DMS114 treated with DMSO at 0.1 percent for 48 hours (cell line): Measurements from ENCODE around the gene TSR1.

Experiments
- DNase-seq: peaks from one replicate; lab custom pipeline; 2025; ENCODE audit not compliant: unreplicated experiment; lab: John Stamatoyannopoulos, UW

The TSR1 gene

DNA sequence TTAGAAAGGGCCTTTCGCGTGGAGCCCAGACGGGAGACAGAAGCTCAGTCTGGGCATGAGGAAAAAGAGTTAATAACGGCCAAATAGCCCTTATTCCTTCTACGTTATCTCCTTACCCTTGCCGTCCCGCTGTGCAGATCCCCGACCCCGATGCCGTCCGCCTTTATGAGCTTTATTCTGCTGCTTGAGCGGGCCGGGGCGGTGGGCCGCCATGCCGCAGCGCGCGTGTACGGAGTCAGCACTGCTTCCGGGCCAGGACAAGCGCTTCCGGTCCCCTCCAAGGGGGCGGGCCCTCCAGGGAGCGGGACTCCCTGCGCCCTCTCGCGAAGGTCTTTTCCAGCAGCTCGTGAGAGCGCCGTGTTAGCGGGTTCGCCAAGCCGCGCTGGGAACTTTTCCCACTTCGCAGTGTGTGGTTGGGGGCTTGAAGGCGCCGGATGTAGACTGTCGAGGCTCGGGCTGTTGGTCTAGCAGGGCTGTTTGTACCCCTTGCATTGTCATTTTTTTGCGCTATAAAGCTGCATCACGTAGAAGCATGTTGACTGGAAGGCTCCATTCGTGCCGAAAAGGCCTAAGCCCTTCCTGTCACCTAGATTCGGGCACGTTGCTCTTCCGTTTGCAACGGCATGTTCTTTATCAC, at the start of gene TSR1:
TSR1 (minus strand) TSS at position 243 of the 637 bp plus-strand sequence; CDS start at position 213, 30 bp downstream.
- DNase-seq: peak; percentile 75

DNA sequence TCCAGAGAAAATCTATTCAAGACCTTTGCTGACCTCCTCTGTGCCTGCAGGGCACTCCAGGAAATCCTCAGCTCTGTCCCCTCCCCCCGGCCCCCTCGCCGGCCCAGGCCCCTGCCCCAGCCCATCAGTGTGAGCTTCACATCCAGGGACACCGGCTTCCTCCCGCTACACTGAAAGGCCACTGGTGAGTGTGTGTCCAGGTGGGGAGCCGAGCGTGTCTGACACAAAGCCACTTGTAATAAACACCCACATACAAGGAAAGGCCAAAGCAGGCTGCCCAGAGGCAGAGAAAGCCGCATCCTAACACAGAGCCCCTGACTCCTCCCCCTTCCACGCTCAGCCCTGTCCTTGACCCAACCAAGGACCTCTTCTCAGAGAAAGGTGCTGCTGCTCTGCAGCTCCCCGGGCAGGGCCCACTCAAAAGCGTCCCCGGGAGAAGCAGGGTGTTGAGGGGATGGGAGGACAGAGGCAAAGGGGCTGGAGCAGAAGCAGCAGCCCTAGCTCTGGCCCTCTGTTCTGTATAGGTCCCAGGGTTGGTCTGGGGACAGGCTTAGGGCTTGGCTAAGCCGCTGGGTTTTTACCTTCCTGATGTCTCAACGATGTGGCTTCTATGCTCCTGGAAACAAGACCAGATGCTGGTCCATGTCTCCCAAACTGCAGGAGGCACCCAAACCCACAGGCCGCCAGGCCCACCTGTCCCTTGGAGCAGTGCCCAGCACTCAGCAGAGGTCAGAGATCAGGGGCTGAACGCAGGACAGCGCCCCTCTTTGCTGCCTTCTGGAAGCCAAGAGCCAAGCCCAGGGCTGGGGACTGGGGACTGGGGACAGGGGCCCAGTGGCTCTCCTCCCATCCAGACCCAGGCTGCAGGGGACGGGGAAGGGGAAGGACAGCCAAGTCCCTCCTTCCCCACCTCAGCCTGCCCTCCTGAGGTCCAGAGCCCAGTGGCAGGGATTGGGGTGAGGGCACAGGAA, 49.3 kb upstream of the TSR1 start:
- DNase-seq: no peak

DNA sequence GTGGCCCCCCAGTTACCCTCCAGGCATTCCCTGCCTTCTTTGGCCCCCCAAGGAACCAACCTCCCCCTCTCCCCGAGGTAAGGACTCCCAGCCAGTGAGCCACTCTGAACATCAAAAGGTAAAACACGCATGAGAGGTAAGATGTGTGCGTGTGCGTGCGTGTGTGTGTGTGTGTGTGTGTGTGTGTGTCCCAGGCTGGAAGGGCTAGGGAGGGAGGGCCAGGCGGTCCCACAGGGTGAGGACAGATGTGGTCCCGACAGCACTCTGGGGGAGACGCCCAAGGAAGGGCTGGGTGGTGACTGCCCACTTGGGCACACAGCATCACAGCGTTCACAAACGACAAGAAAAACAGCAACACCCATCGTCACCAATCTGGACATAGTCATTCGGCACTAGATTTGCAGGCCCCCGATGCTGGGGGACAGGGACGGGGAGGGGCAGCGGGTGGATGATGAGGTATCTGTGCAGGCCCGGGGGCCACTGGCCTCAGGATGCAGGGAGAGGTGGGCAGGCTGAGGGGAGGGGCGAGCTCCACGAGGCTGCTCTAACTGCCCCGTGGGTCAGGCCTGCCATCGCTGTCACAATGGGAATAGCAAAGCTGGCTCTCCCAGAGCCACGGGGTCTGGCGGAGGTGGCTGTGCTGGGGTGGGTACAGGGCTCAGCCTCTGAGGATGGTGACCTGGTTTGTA, 48.3 kb upstream of the TSR1 start:
- DNase-seq: no peak

DNA sequence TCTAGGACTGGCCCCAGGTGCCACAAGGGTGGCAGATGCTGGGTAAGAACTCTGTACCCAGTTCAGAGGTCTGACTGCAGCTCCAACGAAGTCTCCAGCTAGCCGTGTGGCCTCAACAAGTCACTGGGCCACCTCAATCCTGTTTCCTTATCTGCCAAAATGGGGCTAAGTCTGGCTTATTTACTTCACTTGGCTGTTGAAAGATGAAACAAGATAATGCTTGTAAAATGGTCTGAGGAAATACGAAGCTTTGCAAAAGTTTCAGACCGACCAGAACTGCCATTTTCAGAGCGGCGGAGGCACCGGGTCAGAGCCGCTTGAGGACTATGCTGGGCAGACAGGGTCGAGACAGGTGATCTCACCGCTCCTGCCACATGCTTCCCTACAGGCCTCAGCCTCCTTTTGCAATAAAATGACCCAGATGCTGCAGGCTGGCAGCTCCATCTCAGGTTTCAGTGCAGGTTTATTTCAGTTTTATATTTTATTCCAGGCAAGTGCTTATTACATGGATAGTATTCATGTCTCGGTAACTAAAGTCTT, 47.4 kb upstream of the TSR1 start:
- DNase-seq: no peak

GRCh38 chr17:2380950-2381649, 44.8 kb upstream of the TSR1 start:
- DNase-seq: no peak

DNA sequence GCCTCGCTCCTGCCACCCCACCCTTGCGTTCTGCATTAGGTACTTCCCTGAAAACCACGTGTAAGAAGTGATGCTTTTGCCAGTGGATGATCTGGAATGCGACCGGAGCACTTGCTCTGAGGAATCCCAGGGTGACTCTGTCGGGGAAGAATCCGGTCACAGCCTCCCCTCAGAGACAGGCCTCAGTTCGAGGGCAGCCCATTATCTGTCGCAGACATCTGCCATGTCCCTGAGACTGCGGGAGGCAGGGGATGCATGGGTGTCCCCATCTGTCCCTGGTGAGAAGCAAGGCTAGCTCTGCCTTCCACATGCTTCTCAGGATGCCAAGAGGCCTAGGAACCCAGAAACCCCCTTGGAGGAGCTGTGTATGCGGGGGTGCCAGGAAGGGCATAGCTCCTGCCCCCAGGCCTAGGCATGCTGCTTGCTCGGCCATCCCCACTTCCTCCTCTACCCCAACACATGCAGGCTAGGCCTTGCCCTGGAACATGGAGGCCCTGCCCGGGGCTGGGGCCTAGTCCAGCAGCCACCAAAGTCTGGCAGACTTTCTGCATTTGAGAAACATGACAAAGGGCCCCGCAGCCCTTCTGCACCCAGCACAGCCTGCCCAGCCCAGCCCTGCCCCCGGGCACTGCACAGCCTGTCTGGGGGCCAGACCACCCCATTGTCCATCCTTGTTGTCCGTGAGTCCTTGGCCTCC, 44.1 kb upstream of the TSR1 start:
- DNase-seq: no peak

GRCh38 chr17:2379489-2380225, 43.4 kb upstream of the TSR1 start:
- DNase-seq: no peak

DNA sequence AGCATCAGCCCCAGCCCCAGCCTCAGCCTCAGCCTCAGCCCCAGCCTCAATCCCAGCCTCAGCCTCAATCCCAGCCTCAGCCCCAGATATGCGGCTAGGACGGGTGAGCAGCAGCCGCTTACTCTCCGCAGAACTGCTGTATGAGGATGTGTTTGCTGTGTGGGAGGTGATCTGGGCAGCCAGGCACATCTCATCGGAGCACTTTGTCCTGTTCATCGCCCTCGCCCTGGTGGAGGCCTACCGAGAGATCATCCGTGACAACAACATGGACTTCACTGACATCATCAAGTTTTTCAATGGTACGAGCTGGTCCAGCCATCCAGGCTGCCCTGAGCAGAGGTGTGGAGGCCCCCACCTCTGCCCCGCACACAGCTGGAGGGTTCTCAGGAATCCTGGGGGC, 42.6 kb upstream of the TSR1 start:
- DNase-seq: no peak

GRCh38 chr17:2377659-2378058, 41.4 kb upstream of the TSR1 start:
- no peak for DNase-seq

DNA sequence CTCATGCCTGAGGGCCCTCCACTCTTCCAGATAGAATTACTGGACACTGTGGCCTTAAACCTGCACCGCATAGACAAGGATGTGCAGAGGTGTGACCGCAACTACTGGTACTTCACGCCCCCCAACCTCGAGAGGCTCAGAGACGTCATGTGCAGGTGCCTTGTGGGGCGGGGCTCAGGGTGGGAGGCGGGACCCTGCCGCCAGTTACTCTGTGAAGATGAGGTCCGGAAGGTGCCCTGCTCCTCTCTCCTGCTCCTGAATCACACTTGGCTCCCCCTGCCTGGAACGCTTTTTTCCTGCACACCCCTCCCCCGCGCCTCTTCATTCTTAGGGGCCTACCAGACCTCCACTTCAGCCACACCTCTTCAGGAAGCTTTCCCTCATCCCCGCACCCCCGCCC, 39.9 kb upstream of the TSR1 start:
- no peak for DNase-seq

DNA sequence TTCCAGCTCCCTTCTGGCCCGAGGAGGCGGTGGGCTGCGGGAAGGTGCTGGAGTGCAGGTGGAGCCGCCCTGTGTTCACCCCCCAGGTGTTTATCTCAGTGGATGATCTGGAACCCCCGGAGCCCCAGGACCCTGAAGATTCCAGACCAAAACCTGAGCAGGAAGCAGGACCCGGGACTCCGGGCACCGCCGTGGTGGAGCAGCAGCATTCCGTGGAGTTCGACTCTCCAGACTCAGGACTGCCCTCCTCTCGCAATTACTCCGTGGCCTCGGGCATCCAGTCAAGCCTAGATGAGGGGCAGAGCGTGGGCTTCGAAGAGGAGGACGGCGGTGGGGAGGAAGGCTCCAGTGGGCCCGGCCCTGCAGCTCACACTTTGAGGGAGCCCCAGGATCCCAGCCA, 39.1 kb upstream of the TSR1 start:
- DNase-seq: no peak

GRCh38 chr17:2374549-2375285, 38.5 kb upstream of the TSR1 start:
- no peak for DNase-seq

GRCh38 chr17:2373179-2373578, 36.9 kb upstream of the TSR1 start:
- no peak for DNase-seq

GRCh38 chr17:2372681-2373080, 36.4 kb upstream of the TSR1 start:
- no peak for DNase-seq

- DNase-seq: no peak
These were observed 35.9 kb upstream of the TSR1 start for GRCh38 chr17:2372180-2372579.

DNA sequence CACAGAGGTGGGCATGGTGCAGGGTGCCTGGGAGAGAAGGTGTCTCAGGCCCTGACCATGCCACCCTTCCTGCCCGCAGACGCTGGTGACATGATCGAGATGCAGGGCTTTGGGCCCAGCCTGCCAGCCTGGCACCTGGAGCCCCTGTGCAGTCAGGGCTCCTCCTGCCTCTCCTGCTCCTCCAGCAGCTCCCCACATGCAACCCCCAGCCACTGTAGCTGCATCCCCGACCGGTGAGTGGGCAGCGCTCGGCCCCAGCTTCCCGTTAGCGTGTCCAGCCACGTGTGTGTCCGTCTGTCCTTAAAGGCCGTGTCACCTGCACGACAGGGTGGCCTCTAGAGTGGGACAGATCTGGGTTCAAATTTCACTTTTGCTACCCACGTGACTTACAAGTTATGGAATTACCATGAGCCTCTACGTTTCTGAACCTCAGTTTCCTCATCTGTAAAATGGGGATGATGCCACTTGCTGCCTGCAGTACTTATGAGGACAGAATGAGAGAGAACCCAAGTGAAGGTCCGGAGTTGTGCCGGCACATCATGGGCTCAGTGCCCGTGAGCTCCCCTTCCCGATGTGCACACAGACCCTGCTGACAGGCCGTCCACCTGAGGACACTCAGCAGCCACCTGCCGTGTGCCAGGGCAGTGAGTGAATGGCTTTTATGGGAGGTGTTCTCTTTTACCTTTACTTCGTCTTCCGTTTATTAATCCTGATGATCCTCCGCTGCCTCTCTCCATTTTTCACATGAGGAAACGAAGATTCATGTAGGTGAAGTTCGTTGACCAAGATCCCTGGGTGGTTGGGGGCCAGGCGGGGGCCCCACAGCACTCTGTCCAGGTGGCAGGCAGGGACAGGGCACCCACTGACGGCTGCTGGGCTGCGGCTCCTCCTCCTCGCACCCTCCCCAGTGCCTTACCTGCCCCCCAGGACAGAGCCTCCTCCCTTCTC, 35.2 kb upstream of the TSR1 start:
- DNase-seq: no peak

DNA sequence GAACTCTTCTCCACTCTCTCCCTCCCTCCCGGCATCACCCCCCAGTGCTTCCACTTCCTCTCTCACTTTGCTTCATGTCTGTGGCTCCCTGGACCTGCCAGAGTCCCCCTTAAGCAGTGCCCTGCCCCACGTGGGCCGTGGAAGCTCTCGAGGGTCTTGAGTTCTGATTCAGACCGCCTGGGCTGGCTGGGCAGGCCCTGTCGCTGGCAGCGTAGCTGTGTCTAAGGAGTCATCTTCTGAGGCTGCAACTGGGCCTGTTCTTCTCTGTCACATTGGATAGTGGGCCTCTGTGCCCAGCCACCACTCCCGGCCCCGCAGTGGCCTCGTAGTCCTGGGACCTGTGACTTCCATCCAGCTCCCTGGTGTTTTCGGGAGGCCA, 33.9 kb upstream of the TSR1 start:
- no peak for DNase-seq
